Activated CD8-positive, alpha-beta T cell treated with anti-CD3 and anti-CD28 coated beads for 36 hours (primary cell): ENCODE results near the gene CLDN11. TPM values are rescaled to one million over a fixed set of nuclear protein-coding genes. Genes with fewer than 3 reads are reported as not detected.

Experiments used
- ATAC-seq: fragments of 200-7000 bp; cut with Tn5 transposase; one replicate; pipeline ENCODE4 v1.10.0; 2021; ENCODE audit warnings: mild to moderate bottlenecking, moderate library complexity
- CTCF ChIA-PET: fragments of 350-600 bp; sonication (Branson Sonifier 250); formaldehyde crosslinking; loops from one replicate; lab custom pipeline; 2021; ENCODE audit warnings: antibody characterized with exemption; lab: Charles Lee
- POLR2A ChIA-PET: fragments of 350-600 bp; sonication (Branson Sonifier 250); formaldehyde crosslinking; loops from one replicate; lab custom pipeline; 2021; ENCODE audit warnings: antibody characterized with exemption; lab: Charles Lee
- DNase-seq: peaks from one replicate; pipeline ENCODE4 v3.0.0-alpha.2; 2020
- H3K27ac Mint-ChIP-seq: one replicate; pipeline ENCODE4 v1.8.0; 2021; ENCODE audit warnings: mild to moderate bottlenecking, mixed read lengths
- H3K27me3 Mint-ChIP-seq: one replicate; pipeline ENCODE4 v1.8.0; 2021; ENCODE audit warnings: mixed read lengths
- H3K36me3 Mint-ChIP-seq: one replicate; pipeline ENCODE4 v1.8.0; 2021; ENCODE audit warnings: low read depth, mixed read lengths
- H3K4me1 Mint-ChIP-seq: one replicate; pipeline ENCODE4 v1.8.0; 2021; ENCODE audit warnings: low read depth, mixed read lengths
- H3K4me3 Mint-ChIP-seq: one replicate; pipeline ENCODE4 v1.8.0; 2021; ENCODE audit warnings: mild to moderate bottlenecking, moderate library complexity, mixed read lengths
- H3K9me3 Mint-ChIP-seq: one replicate; pipeline ENCODE4 v1.8.0; 2021; ENCODE audit warnings: mixed read lengths
- CTCF ChIP-seq: fragments of 200-600 bp; IDR thresholded peaks from one replicate; pipeline ENCODE4 v1.8.0; 2022; ENCODE audit warnings: antibody characterized with exemption, mild to moderate bottlenecking
- intact Hi-C: fragments of 100-400 bp; cut with micrococcal nuclease; formaldehyde crosslinking; loops from one replicate; pipeline ENCODE4 v1.10.0; 2022
- total RNA-seq, 2 experiments: library from RNA; stranded (reverse); gene quantifications; one replicate each; pipeline ENCODE4 v1.2.3, GENCODE V29; 2021

The CLDN11 gene
- total RNA-seq, 2 experiments from 2014 or later: not detected

- CTCF ChIA-PET: interaction anchor here (0.9 to 3.4 kb wide), 3 partner anchors 19 to 28 kb away, joined by 3 to 21 read pairs (median 4); no protein-coding TSS in a partner anchor
- no peaks in the 10 kb centered on the region for H3K36me3 Mint-ChIP-seq
- H3K27me3 Mint-ChIP-seq: peaks cover 1% of the 10 kb centered on the region
- POLR2A ChIA-PET: interaction anchor here (0.7 kb wide), 1 partner anchor 386 kb away, joined by 3 read pairs; no protein-coding TSS in a partner anchor
- H3K4me1 Mint-ChIP-seq: peaks cover 27% of the 10 kb centered on the region
- no peak for TF ChIP-seq CTCF
- H3K27ac Mint-ChIP-seq: no peak overlapping the region
- DNase-seq: no peak
- H3K9me3 Mint-ChIP-seq: no peaks in the 10 kb centered on the region
- intact Hi-C loops: no loop called here
- H3K4me3 Mint-ChIP-seq: no peak overlapping the region
- no peak for ATAC-seq
Observed at GRCh38 chr3:170432416-170432815, 13.7 kb downstream of the CLDN11 start.

GRCh38 chr3:170436697-170437096 lies 18.0 kb downstream of the CLDN11 start:
- intact Hi-C loops: no loop called here
- Mint-ChIP-seq H3K36me3 (no peaks in the 10 kb centered on the region), H3K4me1 (peaks cover 14% of the 10 kb centered on the region), H3K27ac (no peak overlapping the region), H3K27me3 (peaks cover 8% of the 10 kb centered on the region), H3K4me3 (no peak overlapping the region), H3K9me3 (no peaks in the 10 kb centered on the region)
- DNase-seq: no peak
- TF ChIP-seq CTCF: no peak
- ATAC-seq: peak; percentile 24
- CTCF ChIA-PET: interaction anchor here (2.3 kb wide), 1 partner anchor 23 kb away, joined by 9 read pairs; no protein-coding TSS in a partner anchor
- POLR2A ChIA-PET: no interaction called here

GRCh38 chr3:170437176-170437575 lies 18.5 kb downstream of the CLDN11 start:
- ChIA-PET POLR2A (no interaction called here), CTCF (interaction anchor here (1.1 to 2.3 kb wide), 2 partner anchors 23 to 63 kb away, joined by 3 to 9 read pairs; no protein-coding TSS in a partner anchor)
- H3K4me1 Mint-ChIP-seq: peaks cover 14% of the 10 kb centered on the region
- H3K4me3 Mint-ChIP-seq: no peak overlapping the region
- TF ChIP-seq CTCF: no peak
- intact Hi-C loops: no loop called here
- ATAC-seq (peak; percentile 13), DNase-seq (no peak)
- no peaks in the 10 kb centered on the region for H3K9me3 Mint-ChIP-seq
- no peak overlapping the region for H3K27ac Mint-ChIP-seq
- no peaks in the 10 kb centered on the region for H3K36me3 Mint-ChIP-seq
- H3K27me3 Mint-ChIP-seq: peaks cover 8% of the 10 kb centered on the region

- H3K36me3 Mint-ChIP-seq: no peaks in the 10 kb centered on the region
- POLR2A ChIA-PET: no interaction called here
- no peak overlapping the region for H3K4me3 Mint-ChIP-seq
- ATAC-seq (no peak), DNase-seq (no peak)
- TF ChIP-seq CTCF: no peak
- H3K9me3 Mint-ChIP-seq: no peaks in the 10 kb centered on the region
- no peak overlapping the region for H3K27ac Mint-ChIP-seq
- H3K4me1 Mint-ChIP-seq: peaks cover 14% of the 10 kb centered on the region
- H3K27me3 Mint-ChIP-seq: peaks cover 12% of the 10 kb centered on the region
- intact Hi-C loops: no loop called here
- CTCF ChIA-PET: interaction anchor here (1.1 to 2.3 kb wide), 2 partner anchors 24 to 64 kb away, joined by 3 to 9 read pairs; no protein-coding TSS in a partner anchor
Observed at GRCh38 chr3:170437696-170438407, 19.2 kb downstream of the CLDN11 start.

GRCh38 chr3:170438836-170439235 lies 20.2 kb downstream of the CLDN11 start:
- CTCF ChIA-PET: no interaction called here
- H3K27me3 Mint-ChIP-seq: peaks cover 12% of the 10 kb centered on the region

More at GRCh38 chr3:170438836-170439235, 20.2 kb downstream of the CLDN11 start:
- H3K9me3 Mint-ChIP-seq: no peaks in the 10 kb centered on the region
- POLR2A ChIA-PET: no interaction called here
- H3K4me3 Mint-ChIP-seq: no peak overlapping the region
- no peaks in the 10 kb centered on the region for H3K36me3 Mint-ChIP-seq
- ATAC-seq (no peak), DNase-seq (no peak)
- TF ChIP-seq CTCF: no peak
- H3K27ac Mint-ChIP-seq: no peak overlapping the region
- intact Hi-C loops: no loop called here
- H3K4me1 Mint-ChIP-seq: peaks cover 14% of the 10 kb centered on the region
